ENCODE data around the gene WDFY3. TPM values are rescaled to one million over a fixed set of nuclear protein-coding genes. Genes with fewer than 3 reads are reported as not detected.

WDFY3 gene
- total and polyA plus RNA-seq, 2 of the 13 experiments (the other 11 are each of a cell fraction or from before 2014, with no cell fraction given) = 16.7 to 24.5 TPM

GRCh38 chr4:84907145-84907544 is 59.3 kb downstream of the WDFY3 start:
- CTCF ChIA-PET (ENCODE audit: low intra/inter-chr PET ratio, low total read pairs) = no interaction called here
- Histone ChIP-seq H2AFZ (ENCODE audit: low read length) (no peak overlapping the region), H3K4me1 (ENCODE audit: insufficient read depth, low read length) (no peaks in the 10 kb centered on the region), H3K27me3 (ENCODE audit: control insufficient read depth in 1 of 2, insufficient read depth in 2 of 2, low read length in 2 of 2) (no peaks in the 10 kb centered on the region), H3K9ac (ENCODE audit: insufficient read depth, low read depth, low read length) (no peak overlapping the region), H3K27ac (ENCODE audit: extremely low read length, insufficient read depth, low read length) (no peak overlapping the region), H3K4me2 (ENCODE audit: low read depth, low read length) (no peak overlapping the region), H3K36me3 (replicated peaks in 1 of 2; ENCODE audit: control insufficient read depth in 1 of 2, insufficient read depth in 2 of 2, low read length in 2 of 2) (peaks cover 0 to 6% of the 10 kb centered on the region in 2 experiments; a peak in 1 of 5 replicates), H3K4me3 (replicated peaks in 1 of 3; ENCODE audit: insufficient read depth in 1 of 3, low read depth in 2 of 3, low read length in 3 of 3) (no peak overlapping the region), H3K79me2 (ENCODE audit: insufficient read depth, low read length) (no peaks in the 10 kb centered on the region), H4K20me1 (ENCODE audit: insufficient read depth, low read length) (no peaks in the 10 kb centered on the region), H3K9me3 (ENCODE audit: low read length) (no peaks in the 10 kb centered on the region)
- POLR2A ChIA-PET = no interaction called here
- no TSS peak for BruUV-seq (replicated peaks)
- intact Hi-C loops (cut with micrococcal nuclease; ENCODE audit: unreplicated experiment) (no loop called here), in situ Hi-C loops (cut with HindIII; ENCODE audit: extremely low pct_ligation_motif_present, low pct_unique_long_range_greater_than_20kb) (no loop called here)
- DNase-seq (ENCODE audit: low spot score) (no peak), FAIRE-seq (no peak), ATAC-seq (no peak)
- 91% methylated on average over 3 of the region's 3 CpGs for WGBS (ENCODE audit: low lambda C conversion rate)
- TF ChIP-seq ZNF782 (CRISPR knock-in tag; IDR thresholded peaks at IDR 0.05; ENCODE audit: borderline replicate concordance) (no peak), SMARCC2 (IDR thresholded peaks at IDR 0.05) (no peak), JARID2 (CRISPR knock-in tag; IDR thresholded peaks at IDR 0.05; ENCODE audit: insufficient replicate concordance) (no peak), RCOR2 (CRISPR knock-in tag; IDR thresholded peaks at IDR 0.05) (no peak), MEF2D (CRISPR knock-in tag; IDR thresholded peaks at IDR 0.05) (no peak), ZNF101 (CRISPR knock-in tag; IDR thresholded peaks at IDR 0.05; ENCODE audit: borderline replicate concordance, low read depth) (no peak), ZNF580 (CRISPR knock-in tag; IDR thresholded peaks at IDR 0.05; ENCODE audit: borderline replicate concordance, low read depth) (no peak), PTBP1 (IDR thresholded peaks at IDR 0.05; ENCODE audit: low read depth, low read length, poor library complexity, severe bottlenecking) (no peak), ZMYM2 (CRISPR knock-in tag; IDR thresholded peaks at IDR 0.05) (no peak), RERE (CRISPR knock-in tag; IDR thresholded peaks at IDR 0.05; ENCODE audit: low read depth) (no peak), ATF2 (CRISPR knock-in tag; IDR thresholded peaks at IDR 0.05) (no peak), ZNF280B (CRISPR knock-in tag; IDR thresholded peaks at IDR 0.05; ENCODE audit: borderline replicate concordance) (no peak), ZFP41 (CRISPR knock-in tag; IDR thresholded peaks at IDR 0.05; ENCODE audit: borderline replicate concordance) (no peak), HNF4A (CRISPR knock-in tag; IDR thresholded peaks at IDR 0.05) (no peak), STAT5B (CRISPR knock-in tag; IDR thresholded peaks at IDR 0.05) (no peak)
- TF ChIP-seq, protein P1, sequence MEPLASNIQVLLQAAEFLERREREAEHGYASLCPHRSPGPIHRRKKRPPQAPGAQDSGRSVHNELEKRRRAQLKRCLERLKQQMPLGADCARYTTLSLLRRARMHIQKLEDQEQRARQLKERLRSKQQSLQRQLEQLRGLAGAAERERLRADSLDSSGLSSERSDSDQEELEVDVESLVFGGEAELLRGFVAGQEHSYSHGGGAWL (CRISPR knock-in tag; IDR thresholded peaks at IDR 0.05) = no peak
